Measurements from ENCODE around the gene CORO7.
A peak's percentile ranks its signal among the peaks of the same experiment; 100 is the strongest.

Gene CORO7

GRCh38 chr16:4352843-4353242 is 63.6 kb downstream of the CORO7 start:
- Histone ChIP-seq H3K14ac (ENCODE audit: low read length in 2 of 2) (no peak overlapping the region), H3K4me2 (ENCODE audit: low read length, poor library complexity, severe bottlenecking) (no peak overlapping the region), H3K36me3 (ENCODE audit: control insufficient read depth in 1 of 2, insufficient read depth in 2 of 2, low read depth in 1 of 2, low read length in 2 of 2) (peaks cover 0 to 24% of the 10 kb centered on the region in 2 experiments), H4K91ac (ENCODE audit: low read length) (no peak overlapping the region), H3K9me3 (ENCODE audit: control insufficient read depth, low read length) (no peaks in the 10 kb centered on the region), H3K27me3 (ENCODE audit: control insufficient read depth in 1 of 2, insufficient read depth in 1 of 2, low read length in 2 of 2) (no peaks in the 10 kb centered on the region), H3K4me1 (ENCODE audit: control insufficient read depth, insufficient read depth, low read depth, low read length) (peaks cover 9% of the 10 kb centered on the region), H3K4me3 (ENCODE audit: insufficient read depth in 1 of 2, low read depth in 1 of 2, low read length in 2 of 2) (no peak overlapping the region), H2BK12ac (ENCODE audit: low read length in 2 of 2) (no peak overlapping the region), H3K27ac (ENCODE audit: low read length, poor library complexity, severe bottlenecking) (no peak overlapping the region), H2AK5ac (ENCODE audit: low read length, severe bottlenecking) (no peak overlapping the region), H2BK5ac (ENCODE audit: low read depth, low read length, poor library complexity, severe bottlenecking) (no peak overlapping the region), H2BK15ac (ENCODE audit: low read depth, poor library complexity, severe bottlenecking) (peak overlapping the region; percentile 3), H2AFZ (ENCODE audit: low read depth, low read length) (no peak overlapping the region), H3K79me1 (replicated peaks; ENCODE audit: low read length, poor library complexity, severe bottlenecking) (peaks cover 5% of the 10 kb centered on the region), H3K9ac (ENCODE audit: low read length) (no peak overlapping the region), H4K8ac (ENCODE audit: low read length) (no peak overlapping the region), H3K4ac (ENCODE audit: low read depth in 1 of 2, low read length in 2 of 2) (no peak overlapping the region), H3K18ac (ENCODE audit: low read depth in 1 of 2, low read length in 2 of 2) (no peak overlapping the region), H3K23ac (ENCODE audit: low read length in 2 of 2) (no peak overlapping the region), H2BK120ac (ENCODE audit: low read depth, low read length) (no peak overlapping the region)
- DNase-seq, result no peak
- 89% methylated on average over 5 of the region's 5 CpGs for WGBS

DNA sequence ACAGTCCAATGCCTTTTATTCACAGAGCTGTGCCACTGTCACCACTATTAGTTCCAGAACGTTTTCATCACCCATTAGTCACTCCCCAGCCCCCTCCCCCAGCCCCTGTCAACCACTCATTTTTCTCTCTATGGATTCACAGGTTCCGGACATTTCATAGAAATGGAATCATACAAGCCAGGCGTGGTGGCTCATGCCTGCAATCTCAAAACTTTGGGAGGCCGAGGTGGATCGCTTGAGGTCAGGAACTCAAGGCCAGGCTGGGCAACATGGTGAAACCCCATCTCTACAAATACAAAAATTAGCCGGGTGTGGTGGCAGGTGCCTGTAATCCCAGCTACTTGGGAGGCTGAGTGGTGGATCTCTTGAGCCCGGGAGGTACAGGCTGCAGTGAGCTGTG is 64.5 kb downstream of the CORO7 start:
- Histone ChIP-seq H3K27me3 (ENCODE audit: control insufficient read depth in 1 of 2, insufficient read depth in 1 of 2, low read length in 2 of 2) (no peaks in the 10 kb centered on the region), H4K91ac (ENCODE audit: low read length) (no peak overlapping the region), H3K4ac (ENCODE audit: low read depth in 1 of 2, low read length in 2 of 2) (no peak overlapping the region), H3K14ac (ENCODE audit: low read length in 2 of 2) (no peak overlapping the region), H3K18ac (ENCODE audit: low read depth in 1 of 2, low read length in 2 of 2) (no peak overlapping the region), H3K23ac (ENCODE audit: low read length in 2 of 2) (no peak overlapping the region), H3K27ac (ENCODE audit: low read length, poor library complexity, severe bottlenecking) (no peak overlapping the region), H3K79me1 (replicated peaks; ENCODE audit: low read length, poor library complexity, severe bottlenecking) (peaks cover 6% of the 10 kb centered on the region), H3K9me3 (ENCODE audit: control insufficient read depth, low read length) (no peaks in the 10 kb centered on the region), H3K4me2 (ENCODE audit: low read length, poor library complexity, severe bottlenecking) (no peak overlapping the region), H3K4me3 (ENCODE audit: insufficient read depth in 1 of 2, low read depth in 1 of 2, low read length in 2 of 2) (no peak overlapping the region), H3K4me1 (ENCODE audit: control insufficient read depth, insufficient read depth, low read depth, low read length) (peaks cover 11% of the 10 kb centered on the region), H2BK15ac (ENCODE audit: low read depth, poor library complexity, severe bottlenecking) (no peak overlapping the region), H2BK120ac (ENCODE audit: low read depth, low read length) (no peak overlapping the region), H2AFZ (ENCODE audit: low read depth, low read length) (no peak overlapping the region), H2BK5ac (ENCODE audit: low read depth, low read length, poor library complexity, severe bottlenecking) (no peak overlapping the region), H2AK5ac (ENCODE audit: low read length, severe bottlenecking) (no peak overlapping the region), H3K9ac (ENCODE audit: low read length) (peak overlapping the region; percentile 46), H2BK12ac (ENCODE audit: low read length in 2 of 2) (no peak overlapping the region), H3K36me3 (ENCODE audit: control insufficient read depth in 1 of 2, insufficient read depth in 2 of 2, low read depth in 1 of 2, low read length in 2 of 2) (peaks cover 0 to 25% of the 10 kb centered on the region in 2 experiments), H4K8ac (ENCODE audit: low read length) (no peak overlapping the region)
- 69% methylated on average over 7 of the region's 7 CpGs for WGBS
- peak; percentile 32 for DNase-seq

DNA sequence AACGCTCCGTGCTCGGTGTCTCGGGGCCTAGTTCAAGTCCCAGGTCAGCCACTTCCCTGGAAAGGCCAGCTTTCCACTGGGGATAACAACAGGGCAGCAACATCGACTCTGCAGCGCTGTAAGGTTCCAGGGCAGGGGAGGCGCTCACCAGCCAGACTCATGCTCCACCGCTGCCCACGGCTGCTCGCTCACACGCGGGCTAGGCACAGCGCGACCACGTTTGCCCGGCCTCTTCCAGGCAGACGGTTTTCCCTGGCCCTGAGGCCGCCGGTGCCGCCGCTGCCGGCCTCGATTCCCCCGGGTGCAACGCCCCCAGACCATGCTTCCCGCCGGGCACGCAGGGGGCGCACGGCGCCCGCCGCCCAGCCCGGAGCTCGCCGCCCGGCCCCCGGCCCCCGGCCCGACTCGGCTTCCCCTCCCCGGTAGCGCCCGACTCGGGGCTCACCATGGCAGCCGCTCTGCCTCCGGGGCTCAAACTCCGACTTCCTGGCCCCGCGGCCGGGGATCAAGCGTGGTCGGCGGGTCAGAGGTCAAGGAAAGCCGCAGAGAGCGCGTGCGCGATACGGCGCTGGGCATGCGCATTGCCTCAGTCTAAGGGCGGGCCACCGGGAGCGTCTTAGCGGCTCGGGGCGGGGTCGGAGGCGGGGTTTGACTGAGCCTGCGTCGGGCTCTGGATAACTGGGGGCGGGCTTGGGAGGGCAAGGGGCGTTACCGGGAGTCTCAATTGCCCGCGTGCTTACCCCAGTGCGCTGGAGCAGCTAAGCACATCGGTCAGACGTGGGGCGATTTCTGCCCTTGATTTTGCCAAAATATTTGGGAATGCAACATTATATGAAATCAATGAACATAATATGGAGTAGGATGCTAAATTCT is 65.4 kb downstream of the CORO7 start, which contains the start of gene PAM16:
PAM16 (minus strand) TSS at position 535 of the 873 bp plus-strand sequence; CDS start at position 448, 87 bp downstream.
- Histone ChIP-seq H2BK12ac (ENCODE audit: low read length in 2 of 2) (peak within 1 kb of the TSS in 1 of 2 experiments; percentile 56), H3K4me2 (ENCODE audit: low read length, poor library complexity, severe bottlenecking) (peak within 1 kb of the TSS; percentile 81), H3K4me3 (ENCODE audit: insufficient read depth in 1 of 2, low read depth in 1 of 2, low read length in 2 of 2) (peak within 1 kb of the TSS; percentile 94 to 98), H4K8ac (ENCODE audit: low read length) (peak within 1 kb of the TSS; percentile 78), H2AK5ac (ENCODE audit: low read length, severe bottlenecking) (no peak within 1 kb of the TSS), H3K4me1 (ENCODE audit: control insufficient read depth, insufficient read depth, low read depth, low read length) (peaks cover 11% of the 10 kb centered on the region), H3K4ac (ENCODE audit: low read depth in 1 of 2, low read length in 2 of 2) (peak within 1 kb of the TSS in 1 of 2 experiments; percentile 90), H3K18ac (ENCODE audit: low read depth in 1 of 2, low read length in 2 of 2) (peak within 1 kb of the TSS; percentile 87 to 88), H2BK5ac (ENCODE audit: low read depth, low read length, poor library complexity, severe bottlenecking) (no peak within 1 kb of the TSS), H3K36me3 (ENCODE audit: control insufficient read depth in 1 of 2, insufficient read depth in 2 of 2, low read depth in 1 of 2, low read length in 2 of 2) (peaks cover 0 to 22% of the 10 kb centered on the region in 2 experiments), H2BK15ac (ENCODE audit: low read depth, poor library complexity, severe bottlenecking) (no peak within 1 kb of the TSS), H3K23ac (ENCODE audit: low read length in 2 of 2) (peak within 1 kb of the TSS in 1 of 2 experiments; percentile 98), H2AFZ (ENCODE audit: low read depth, low read length) (peak within 1 kb of the TSS; percentile 89), H3K9ac (ENCODE audit: low read length) (peak within 1 kb of the TSS; percentile 94), H3K79me1 (replicated peaks; ENCODE audit: low read length, poor library complexity, severe bottlenecking) (peaks cover 6% of the 10 kb centered on the region), H2BK120ac (ENCODE audit: low read depth, low read length) (peak within 1 kb of the TSS; percentile 90), H3K9me3 (ENCODE audit: control insufficient read depth, low read length) (no peaks in the 10 kb centered on the region), H3K27ac (ENCODE audit: low read length, poor library complexity, severe bottlenecking) (peak within 1 kb of the TSS; percentile 20), H4K91ac (ENCODE audit: low read length) (peak within 1 kb of the TSS; percentile 84), H3K14ac (ENCODE audit: low read length in 2 of 2) (peak within 1 kb of the TSS in 1 of 2 experiments; percentile 98), H3K27me3 (ENCODE audit: control insufficient read depth in 1 of 2, insufficient read depth in 1 of 2, low read length in 2 of 2) (no peaks in the 10 kb centered on the region)
- DNase-seq, result peak; percentile 93
- WGBS, result under 1% methylated on average over 75 of the region's 81 CpGs

DNA sequence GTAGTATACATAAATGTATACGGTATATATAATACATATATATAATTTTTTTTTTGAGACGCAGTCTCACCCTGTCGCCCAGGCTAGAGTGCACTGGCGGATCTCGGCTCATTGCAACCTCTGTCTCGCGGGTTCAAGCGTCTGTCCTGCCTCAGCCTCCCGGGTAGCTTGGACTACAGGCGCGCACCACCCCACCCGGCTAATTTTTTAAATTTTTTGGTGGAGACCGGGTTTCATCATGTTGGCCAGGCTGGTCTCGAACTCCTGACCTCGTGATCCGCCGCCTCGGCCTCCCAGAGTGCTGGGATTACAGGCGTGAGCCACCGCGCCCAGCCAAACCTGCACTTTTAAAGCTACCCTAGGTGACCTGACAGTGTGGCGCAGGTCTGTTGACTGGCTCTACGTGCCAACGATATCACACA is 66.0 kb downstream of the CORO7 start:
- Histone ChIP-seq H3K36me3 (ENCODE audit: control insufficient read depth in 1 of 2, insufficient read depth in 2 of 2, low read depth in 1 of 2, low read length in 2 of 2) (peaks cover 0 to 22% of the 10 kb centered on the region in 2 experiments), H2AFZ (ENCODE audit: low read depth, low read length) (no peak overlapping the region), H3K9me3 (ENCODE audit: control insufficient read depth, low read length) (no peaks in the 10 kb centered on the region), H2BK15ac (ENCODE audit: low read depth, poor library complexity, severe bottlenecking) (no peak overlapping the region), H2AK5ac (ENCODE audit: low read length, severe bottlenecking) (no peak overlapping the region), H3K4me1 (ENCODE audit: control insufficient read depth, insufficient read depth, low read depth, low read length) (peaks cover 11% of the 10 kb centered on the region), H3K4ac (ENCODE audit: low read depth in 1 of 2, low read length in 2 of 2) (peak overlapping the region in 1 of 2 experiments; percentile 90), H3K18ac (ENCODE audit: low read depth in 1 of 2, low read length in 2 of 2) (peak overlapping the region; percentile 87 to 88), H3K4me2 (ENCODE audit: low read length, poor library complexity, severe bottlenecking) (peak overlapping the region; percentile 81), H3K27me3 (ENCODE audit: control insufficient read depth in 1 of 2, insufficient read depth in 1 of 2, low read length in 2 of 2) (no peaks in the 10 kb centered on the region), H3K23ac (ENCODE audit: low read length in 2 of 2) (no peak overlapping the region), H2BK12ac (ENCODE audit: low read length in 2 of 2) (no peak overlapping the region), H2BK5ac (ENCODE audit: low read depth, low read length, poor library complexity, severe bottlenecking) (no peak overlapping the region), H3K79me1 (replicated peaks; ENCODE audit: low read length, poor library complexity, severe bottlenecking) (peaks cover 8% of the 10 kb centered on the region), H4K91ac (ENCODE audit: low read length) (no peak overlapping the region), H3K14ac (ENCODE audit: low read length in 2 of 2) (peak overlapping the region in 1 of 2 experiments; percentile 98), H3K9ac (ENCODE audit: low read length) (peak overlapping the region; percentile 94), H3K27ac (ENCODE audit: low read length, poor library complexity, severe bottlenecking) (no peak overlapping the region), H4K8ac (ENCODE audit: low read length) (no peak overlapping the region), H3K4me3 (ENCODE audit: insufficient read depth in 1 of 2, low read depth in 1 of 2, low read length in 2 of 2) (peak overlapping the region; percentile 94 to 98), H2BK120ac (ENCODE audit: low read depth, low read length) (no peak overlapping the region)
- no peak for DNase-seq
- 39% methylated on average over 23 of the region's 24 CpGs for WGBS

Measured in mesenchymal stem cell (in vitro differentiated cells and primary cell).